Measurements from ENCODE around the gene CAMK2B. TPM values are rescaled to one million over a fixed set of nuclear protein-coding genes. Genes with fewer than 3 reads are reported as not detected.

The CAMK2B gene
- total RNA-seq, 1 experiment from 2014 or later = 0.14 TPM

DNA sequence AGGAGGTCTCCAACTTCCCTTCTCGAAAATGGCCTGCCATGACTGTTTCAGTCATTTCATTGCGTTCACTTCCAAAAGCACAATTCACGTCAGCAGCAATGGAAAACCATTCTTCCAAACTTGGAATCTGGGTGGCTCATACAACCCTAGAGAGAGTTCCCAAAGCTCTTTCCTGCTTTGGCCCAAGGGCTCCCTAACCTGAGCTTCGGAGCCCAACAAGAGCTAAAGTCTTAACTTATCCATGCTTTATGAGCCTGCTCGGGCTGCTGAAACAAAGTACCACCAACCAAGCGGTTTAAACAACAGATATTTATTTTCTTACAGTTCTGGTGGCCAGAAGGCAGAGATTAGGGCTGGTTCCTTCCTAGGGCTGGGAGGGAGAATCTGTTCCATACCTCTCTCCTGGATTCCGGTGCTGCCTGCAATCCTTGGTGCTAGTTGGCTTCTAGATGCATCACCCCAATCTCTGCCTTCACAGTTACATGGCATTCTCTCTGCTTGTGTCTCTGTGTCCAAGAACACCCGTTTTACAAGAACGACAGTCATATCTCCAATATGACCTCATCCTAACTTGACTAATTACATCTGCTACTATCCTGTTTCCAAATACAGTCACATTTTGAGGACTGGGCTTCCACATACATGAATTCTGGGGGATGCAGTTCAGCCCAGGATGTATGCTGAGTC lies 33.5 kb downstream of the CAMK2B start:
- DNase-seq (ENCODE audit: low read depth) = no peak
- in situ Hi-C loops (cut with HindIII; ENCODE audit: low pct_unique_long_range_greater_than_20kb, low sequenced_read_pairs) = no loop called here

DNA sequence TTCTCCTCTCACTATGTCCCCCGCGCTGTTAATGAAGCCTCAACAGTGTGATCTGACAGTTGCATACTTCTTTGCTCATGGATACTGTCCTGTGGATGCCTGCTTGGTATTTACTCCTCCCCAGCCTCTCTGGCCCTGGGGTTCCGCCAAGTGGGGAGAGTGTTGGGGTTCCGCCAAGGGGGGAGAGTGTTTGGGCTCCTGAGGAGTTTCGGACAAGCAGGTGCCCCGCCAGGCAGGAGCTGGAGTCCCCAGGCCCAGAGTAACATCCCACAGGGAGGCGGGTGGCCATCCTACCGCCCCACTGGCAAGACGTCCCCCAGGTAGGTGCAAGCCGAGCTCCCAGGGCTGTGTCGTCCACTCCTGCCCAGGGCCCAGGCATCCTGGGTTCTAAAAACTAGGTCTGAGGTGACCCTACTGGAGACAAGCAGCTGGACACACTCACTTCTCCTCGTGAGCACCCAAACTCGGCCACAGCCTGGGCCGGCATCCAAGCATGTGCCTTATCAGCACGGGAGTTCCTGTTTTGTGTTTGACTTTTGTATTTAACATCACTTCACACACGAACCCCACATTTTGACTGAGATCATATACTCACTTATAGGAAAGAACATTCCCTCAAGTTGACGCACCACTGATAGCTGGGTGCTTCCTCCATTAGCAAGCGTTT lies 34.2 kb downstream of the CAMK2B start:
- in situ Hi-C loops (cut with HindIII; ENCODE audit: low pct_unique_long_range_greater_than_20kb, low sequenced_read_pairs) = no loop called here
- DNase-seq (ENCODE audit: low read depth) = no peak

DNA sequence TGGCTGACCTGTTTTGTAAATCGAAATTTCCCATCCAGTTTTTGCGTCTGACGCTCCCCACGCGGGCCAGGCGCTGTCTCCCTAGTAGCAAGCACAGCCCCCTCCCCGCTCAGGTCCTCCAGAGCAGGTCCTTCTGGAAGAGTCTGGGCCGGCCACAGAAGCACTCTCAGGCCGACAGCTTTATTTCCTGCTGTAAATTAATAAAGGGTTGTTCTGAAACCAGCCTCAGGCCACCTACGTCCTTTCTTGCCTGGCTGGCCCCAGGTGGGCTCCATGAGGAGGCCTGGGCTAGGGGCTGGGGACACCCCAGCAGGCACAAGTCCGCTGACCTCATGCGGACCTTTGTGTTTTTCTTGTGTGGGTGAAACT lies 35.2 kb downstream of the CAMK2B start:
- in situ Hi-C loops (cut with HindIII; ENCODE audit: low pct_unique_long_range_greater_than_20kb, low sequenced_read_pairs) = no loop called here
- no peak for DNase-seq (ENCODE audit: low read depth)

DNA sequence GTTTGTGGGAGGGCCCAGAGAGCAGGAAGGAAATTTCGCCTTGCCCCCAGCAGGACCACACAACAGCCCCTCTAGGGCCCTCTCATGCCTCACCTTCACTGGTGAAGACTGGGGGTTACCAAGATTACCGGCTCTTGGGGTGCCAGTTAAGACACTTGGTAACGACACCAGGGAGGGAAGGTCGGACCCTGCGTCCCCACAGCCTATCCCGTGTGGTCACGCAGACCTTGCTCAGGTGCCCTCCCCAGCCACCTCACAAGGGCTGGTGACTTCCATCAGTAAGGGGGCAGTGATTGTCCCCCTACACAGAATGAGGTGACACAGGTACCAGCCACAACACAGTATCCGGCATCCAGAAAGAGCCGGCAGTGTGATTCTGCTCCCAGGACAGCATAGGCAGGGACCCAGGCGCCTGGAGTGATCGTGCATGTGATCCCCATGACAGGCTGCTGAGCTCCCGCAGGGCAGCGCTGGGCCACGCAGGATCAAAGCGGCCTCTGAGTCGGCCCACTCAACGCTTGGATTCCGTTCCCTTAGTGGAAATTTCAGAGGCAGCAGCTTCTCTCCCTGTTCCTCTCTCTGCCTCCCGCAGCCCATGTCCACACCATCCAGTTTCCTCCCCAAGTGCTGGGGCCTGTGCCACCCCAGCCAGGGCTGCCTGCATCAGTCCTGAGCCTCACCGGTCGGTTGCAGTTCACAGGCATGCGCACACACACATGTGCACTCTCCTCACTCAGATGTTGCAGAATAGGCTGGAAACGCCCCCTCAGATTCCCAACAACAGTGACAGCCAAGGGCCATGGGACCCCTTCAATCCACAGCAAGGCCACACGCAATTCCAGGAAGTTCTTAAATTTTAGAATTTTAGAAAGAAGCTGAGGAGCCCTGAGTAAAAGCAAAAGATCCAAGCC lies 35.8 kb downstream of the CAMK2B start:
- in situ Hi-C loops (cut with HindIII; ENCODE audit: low pct_unique_long_range_greater_than_20kb, low sequenced_read_pairs) = no loop called here
- DNase-seq (ENCODE audit: low read depth) = no peak

DNA sequence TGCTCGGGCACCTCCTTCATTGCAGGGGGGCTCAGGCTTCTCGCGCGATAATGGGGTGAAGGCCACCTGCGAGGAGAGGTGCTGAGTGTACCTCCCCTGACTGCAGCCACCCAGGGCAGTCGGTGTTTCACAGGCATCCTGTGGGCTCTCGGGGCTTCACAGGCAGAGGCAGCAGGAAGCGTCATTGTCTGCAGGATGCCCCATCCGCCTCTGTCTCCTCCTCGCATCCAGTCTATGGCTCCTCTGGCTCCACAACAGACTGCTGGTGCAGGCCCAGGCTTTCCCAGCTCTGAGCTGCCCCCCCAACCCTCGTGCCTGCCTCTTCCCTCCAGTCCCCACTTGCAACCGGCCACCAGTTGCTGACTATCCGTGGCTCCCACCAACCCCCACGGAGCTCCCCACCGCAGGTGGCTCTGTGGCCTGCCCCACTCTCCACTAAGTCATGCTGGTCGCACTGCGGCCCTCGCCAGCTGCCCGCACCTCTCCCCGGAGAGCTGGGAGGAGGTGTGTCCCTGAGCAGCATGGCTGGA lies 36.5 kb downstream of the CAMK2B start:
- no peak for DNase-seq (ENCODE audit: low read depth)
- in situ Hi-C loops (cut with HindIII; ENCODE audit: low pct_unique_long_range_greater_than_20kb, low sequenced_read_pairs) = no loop called here

DNA sequence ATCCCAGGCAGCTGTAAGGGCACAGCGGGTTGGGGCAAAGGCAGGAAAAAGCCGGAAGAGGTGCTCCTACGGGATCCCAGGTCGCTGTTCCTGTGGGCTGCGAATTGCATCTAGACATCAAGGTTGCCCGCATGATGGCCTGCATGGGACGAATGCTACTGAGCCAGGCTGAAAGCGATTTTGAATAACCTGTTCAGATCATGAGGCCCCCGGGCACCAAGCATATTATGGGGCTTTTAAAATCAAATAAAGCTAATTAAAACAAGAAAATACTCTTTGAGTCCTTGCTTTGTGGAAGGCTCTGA lies 37.1 kb downstream of the CAMK2B start:
- no peak for DNase-seq (ENCODE audit: low read depth)
- in situ Hi-C loops (cut with HindIII; ENCODE audit: low pct_unique_long_range_greater_than_20kb, low sequenced_read_pairs) = no loop called here

DNA sequence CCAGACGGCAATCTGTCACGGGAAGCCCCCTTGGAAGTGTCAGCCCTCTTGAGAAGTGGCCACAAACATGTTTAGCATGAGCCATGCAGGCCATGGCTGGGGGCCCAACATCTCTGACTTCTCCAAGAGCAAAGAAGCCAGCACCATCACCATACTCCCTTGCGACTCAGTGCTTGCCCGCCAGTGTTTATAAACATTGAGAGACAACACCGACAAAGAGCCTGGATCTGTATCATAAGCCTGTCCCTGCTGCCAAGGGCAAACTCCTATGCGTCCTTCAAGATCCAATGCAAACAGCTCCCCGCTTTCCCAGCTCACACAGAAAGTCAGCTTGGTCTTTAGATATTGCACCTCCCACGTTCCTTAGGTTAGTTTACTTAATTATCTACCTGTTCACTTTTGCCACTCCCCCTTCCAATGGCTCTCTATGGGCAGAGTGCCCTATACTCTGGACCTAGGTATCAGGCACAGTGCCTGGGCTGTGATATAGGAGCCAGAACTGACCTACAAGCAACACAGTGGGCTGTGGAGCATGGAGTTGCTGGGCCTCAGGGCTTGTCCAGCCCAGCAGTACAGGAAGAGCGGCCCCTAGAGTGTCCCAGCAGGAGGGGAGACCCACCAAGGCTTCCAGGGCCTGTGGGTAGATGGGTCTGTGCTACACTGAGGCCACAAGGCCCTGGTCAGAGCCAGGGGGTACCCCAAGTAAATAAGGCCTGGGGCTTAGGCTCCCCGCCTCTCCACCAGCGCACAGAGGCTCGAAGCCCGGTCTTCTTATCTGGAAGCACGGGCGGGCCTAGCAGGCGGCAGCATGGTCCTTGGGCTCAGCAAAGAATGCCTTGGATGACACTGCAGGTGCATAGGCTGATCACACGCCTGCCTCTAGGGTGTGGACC lies 37.7 kb downstream of the CAMK2B start:
- DNase-seq (ENCODE audit: low read depth) = no peak
- in situ Hi-C loops (cut with HindIII; ENCODE audit: low pct_unique_long_range_greater_than_20kb, low sequenced_read_pairs) = no loop called here

DNA sequence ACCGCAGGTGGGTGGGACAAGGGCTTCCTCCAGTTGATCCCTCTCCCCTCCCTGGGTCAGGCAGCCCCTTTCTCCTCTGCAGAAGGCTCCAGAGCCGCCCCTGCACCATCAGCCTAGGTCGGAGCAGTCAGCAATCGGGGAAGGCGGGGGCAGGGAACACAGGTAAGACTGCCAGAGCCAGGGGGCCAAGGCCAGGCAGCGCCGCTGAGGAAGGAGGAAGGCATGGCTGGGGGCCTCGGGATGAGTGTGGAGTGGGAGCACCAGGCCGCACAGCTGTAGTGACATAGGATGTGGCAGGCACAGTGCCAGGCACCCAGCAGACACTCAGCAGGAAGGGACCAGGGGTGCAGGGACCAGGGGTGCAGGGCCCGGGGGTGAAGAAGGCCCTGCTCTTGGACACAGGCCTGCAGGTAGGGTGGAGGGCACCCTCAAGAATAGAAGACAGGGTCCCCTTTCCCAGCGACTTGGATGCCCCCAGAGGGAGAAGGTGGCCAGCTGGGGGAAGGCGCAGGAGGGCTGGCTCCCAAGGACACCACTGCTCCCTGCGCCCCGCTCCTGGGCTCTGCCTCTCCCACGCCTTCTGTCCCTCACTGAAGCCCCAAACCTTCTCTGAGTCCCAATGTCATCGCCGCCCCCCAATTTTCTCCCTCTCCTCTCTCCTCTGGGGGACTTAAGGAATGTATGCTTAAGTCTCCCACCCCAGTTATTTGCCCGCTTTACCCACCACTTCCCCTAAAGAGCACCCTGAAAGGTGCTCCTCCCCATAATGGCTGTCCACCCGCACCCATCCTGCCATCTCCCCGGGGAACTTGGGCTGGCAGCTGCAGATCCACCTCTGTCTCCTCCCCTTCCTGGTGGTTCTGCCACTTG lies 38.5 kb downstream of the CAMK2B start:
- in situ Hi-C loops (cut with HindIII; ENCODE audit: low pct_unique_long_range_greater_than_20kb, low sequenced_read_pairs) = no loop called here
- no peak for DNase-seq (ENCODE audit: low read depth)

DNA sequence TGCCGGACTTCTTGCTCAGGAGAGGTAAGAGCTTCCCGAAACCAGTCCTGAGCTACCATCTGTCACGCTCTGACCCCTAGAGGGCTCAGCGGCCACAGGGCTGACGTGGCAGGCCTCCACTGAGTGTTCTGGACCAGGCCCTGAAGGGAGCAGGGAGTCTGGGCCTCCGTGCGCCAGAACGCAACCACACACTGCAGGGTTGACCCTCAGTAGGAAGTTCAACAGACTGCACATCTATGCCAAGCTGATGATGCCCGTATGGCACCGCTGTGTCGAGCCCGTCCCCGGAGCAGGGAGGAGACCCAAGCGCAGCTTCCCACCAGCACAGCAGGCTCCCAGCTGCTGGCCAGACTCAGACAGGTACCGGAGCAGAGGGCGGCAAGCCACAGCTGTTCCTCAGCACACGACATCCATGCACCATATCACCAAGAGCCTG lies 39.2 kb downstream of the CAMK2B start:
- DNase-seq (ENCODE audit: low read depth) = no peak
- in situ Hi-C loops (cut with HindIII; ENCODE audit: low pct_unique_long_range_greater_than_20kb, low sequenced_read_pairs) = no loop called here

DNA sequence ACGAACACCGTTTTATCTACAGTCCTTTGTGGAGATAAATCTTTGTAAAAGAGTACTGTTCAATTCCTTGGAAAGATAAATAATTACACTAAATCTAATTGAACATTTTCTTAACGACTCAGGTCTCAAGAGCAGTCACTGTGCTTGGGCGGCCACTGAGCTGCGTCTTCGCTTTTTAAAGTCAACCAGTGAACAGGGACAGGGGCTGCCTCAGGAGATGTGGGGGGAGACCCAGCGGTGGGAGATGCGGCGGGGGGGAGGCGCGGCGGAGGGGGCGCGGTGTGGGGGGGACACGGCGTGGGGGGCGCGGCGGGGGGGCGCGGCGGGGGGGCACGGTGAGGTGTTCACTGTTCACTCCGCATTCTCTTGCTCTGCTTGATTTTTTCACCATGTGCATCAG lies 39.8 kb downstream of the CAMK2B start:
- no peak for DNase-seq (ENCODE audit: low read depth)
- in situ Hi-C loops (cut with HindIII; ENCODE audit: low pct_unique_long_range_greater_than_20kb, low sequenced_read_pairs) = no loop called here

DNA sequence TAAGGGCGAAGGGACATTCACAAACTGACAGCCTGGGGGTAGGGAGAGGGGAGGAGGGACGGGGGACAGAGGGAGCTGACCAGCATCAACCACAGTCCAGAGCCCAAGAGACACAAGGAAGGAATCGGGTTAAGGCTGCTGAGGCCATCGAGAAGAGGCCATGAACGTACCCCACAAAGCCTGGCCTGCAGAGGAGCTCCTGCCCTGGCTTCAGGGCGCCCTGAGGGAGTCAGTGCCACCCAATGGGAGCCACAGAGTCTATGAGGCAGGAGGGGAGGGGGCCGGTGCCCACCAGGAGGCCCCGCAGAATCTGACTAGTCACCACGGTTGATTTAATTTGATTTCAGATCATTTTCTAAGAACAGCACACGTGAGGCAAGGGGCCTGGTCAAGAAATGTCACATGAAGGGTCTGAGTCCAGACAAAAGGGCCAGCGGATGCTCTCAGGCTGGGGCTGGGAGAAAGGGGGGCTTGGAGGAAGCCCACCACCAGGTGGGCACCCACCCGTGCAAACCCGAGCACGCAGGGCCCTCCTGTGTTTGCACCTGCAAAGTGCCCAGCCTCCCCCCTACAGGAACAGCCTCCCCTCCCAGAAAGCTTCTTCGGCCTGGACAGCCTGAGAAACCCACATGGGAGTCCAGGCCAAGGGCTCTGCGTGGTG lies 40.4 kb downstream of the CAMK2B start:
- no peak for DNase-seq (ENCODE audit: low read depth)
- in situ Hi-C loops (cut with HindIII; ENCODE audit: low pct_unique_long_range_greater_than_20kb, low sequenced_read_pairs) = no loop called here

DNA sequence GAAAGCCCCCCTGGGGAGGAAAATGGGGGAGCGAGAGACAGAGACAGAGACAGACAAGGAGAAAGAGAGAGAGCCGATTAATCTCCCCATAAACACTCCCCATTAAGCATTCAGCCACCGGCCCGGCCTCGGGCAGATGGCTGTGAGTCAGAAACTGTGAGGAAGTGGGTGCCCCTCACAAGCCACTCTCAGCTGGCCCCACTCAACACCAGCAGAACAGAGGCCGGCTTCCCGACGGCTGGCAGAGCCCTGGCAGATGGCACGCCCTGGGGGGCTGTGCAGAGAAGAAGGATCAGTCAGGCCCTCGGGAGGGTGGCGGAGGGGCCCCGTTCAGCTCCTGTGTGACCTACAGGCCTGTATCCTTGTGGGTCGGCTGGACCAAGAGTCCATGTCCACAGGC lies 41.2 kb downstream of the CAMK2B start:
- no peak for DNase-seq (ENCODE audit: low read depth)
- in situ Hi-C loops (cut with HindIII; ENCODE audit: low pct_unique_long_range_greater_than_20kb, low sequenced_read_pairs) = no loop called here

DNA sequence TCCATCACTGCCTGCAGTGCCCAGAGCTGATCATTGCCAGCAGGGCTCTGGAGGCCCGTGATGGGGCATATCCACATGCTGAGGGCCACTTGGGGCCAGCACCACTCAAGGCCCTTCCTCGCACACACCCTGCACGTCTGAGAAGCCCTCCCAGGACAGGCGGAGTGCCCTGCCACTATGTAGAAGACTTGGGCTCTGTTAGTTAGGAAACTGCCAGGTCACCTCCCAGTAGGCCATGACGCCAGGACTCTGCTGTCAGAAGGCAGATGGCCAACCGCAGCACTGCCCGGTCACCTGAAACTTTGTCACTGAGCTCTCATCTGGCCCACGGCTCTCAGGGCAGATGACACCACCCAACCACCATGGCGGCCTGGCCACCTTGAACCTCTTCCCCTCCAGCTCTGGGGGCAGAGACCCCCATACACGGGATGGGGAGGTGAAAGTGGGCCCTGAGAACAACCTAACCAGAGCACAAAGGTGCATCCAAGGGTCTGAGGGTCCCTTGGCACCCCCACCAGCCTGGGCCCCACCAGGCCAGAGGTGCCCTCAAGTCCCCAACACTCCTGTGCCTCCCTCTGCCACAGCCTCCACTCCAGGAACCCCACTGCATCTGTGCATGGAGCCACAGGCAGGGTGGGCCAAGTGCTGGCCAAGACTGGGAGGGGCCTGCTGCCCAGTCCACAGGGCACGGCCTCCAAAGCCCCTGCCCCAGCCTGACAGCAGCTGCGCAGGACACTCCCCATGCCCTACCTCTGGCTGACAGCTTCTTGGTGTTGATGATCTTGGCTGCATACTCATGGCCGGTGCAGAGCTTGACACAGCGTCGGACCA lies 41.8 kb downstream of the CAMK2B start:
- in situ Hi-C loops (cut with HindIII; ENCODE audit: low pct_unique_long_range_greater_than_20kb, low sequenced_read_pairs) = no loop called here
- DNase-seq (ENCODE audit: low read depth) = no peak

DNA sequence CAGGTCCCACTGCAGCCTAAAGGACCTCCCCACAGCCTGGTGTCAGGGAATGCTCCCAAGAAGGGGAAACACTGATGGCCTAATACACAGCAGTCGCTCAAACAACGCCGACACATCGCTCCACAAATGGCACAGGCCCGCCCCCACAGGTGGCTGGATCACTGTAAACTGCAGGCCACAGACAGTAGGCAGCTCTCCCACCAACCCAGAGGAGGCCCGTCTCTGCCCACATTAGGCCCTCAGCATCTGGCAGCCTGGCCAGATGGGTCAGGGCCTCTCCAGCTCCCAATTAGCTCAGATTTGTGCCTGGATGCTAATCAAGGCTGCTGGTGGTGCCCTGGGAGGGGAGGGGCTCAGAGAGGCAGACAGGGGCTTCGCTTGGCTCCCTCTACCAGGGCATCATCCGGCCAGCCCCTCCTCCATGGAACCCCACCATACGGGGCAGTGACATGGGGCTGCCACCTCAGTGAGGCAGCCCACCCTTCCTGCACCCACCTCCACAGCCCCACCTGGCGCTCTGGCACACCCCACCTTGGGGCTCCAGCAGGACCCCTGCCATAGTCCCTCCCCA lies 42.7 kb downstream of the CAMK2B start:
- in situ Hi-C loops (cut with HindIII; ENCODE audit: low pct_unique_long_range_greater_than_20kb, low sequenced_read_pairs) = no loop called here
- DNase-seq (ENCODE audit: low read depth) = no peak

DNA sequence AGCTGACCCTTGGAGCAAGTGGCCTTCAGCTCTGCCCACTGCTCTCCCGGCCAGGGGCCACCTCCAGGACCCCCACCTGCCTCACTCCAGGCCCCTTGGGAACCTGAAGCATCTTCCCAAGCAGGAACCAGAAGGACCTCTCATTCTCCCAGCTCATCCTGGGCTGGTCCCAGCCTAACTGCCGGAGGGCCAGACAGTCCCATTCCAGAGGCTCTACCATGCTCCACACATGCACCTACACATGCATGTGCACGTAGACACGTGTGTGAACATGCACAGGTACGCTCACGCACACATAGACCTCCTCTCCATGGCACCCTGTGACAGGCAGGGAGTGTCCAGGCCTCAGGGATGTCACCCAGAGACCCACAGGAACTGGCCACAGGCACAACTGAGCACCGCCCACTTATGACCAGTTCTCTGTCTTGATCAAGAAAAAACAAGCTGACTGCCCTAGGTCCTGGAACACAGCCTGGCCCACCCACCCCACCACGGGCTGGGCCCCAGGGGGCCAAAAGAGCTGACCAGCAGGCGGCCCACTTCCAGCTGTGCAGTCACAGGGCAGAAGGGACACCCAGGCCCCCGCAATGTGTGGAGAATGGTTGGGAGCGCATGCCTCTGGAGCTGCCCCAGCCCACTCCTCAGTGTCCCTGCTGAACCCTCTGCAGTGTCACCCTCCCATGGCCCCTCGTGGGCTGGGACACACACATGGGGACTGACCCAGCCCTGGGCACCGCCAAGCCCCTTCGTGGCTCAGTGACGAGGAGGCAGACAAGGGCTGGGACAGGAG lies 43.4 kb downstream of the CAMK2B start:
- in situ Hi-C loops (cut with HindIII; ENCODE audit: low pct_unique_long_range_greater_than_20kb, low sequenced_read_pairs) = no loop called here
- DNase-seq (ENCODE audit: low read depth) = no peak
